Measurements from ENCODE around the gene ZNF581. TPM values are rescaled to one million over a fixed set of nuclear protein-coding genes. Genes with fewer than 3 reads are reported as not detected.

ZNF581 gene
- total and polyA plus RNA-seq, 4 donors, result 2.1 to 7.3 (median 5.2) TPM

- H3K27me3 ChIP-seq (ENCODE audit: control insufficient read depth in 4 of 4, insufficient read depth in 4 of 4, low read length in 3 of 4), result no peaks in the 10 kb centered on the region
- no peak overlapping the region for H3K27ac ChIP-seq (ENCODE audit: low read depth in 1 of 2, low read length in 2 of 2)
- no peaks in the 10 kb centered on the region for H3K9me3 ChIP-seq (ENCODE audit: control insufficient read depth in 4 of 4, low read length in 3 of 4)
- H3K36me3 ChIP-seq (ENCODE audit: control insufficient read depth in 4 of 4, insufficient read depth in 3 of 4, low read depth in 1 of 4, low read length in 3 of 4), result peaks cover 3 to 28% (median 12%) of the 10 kb centered on the region in 4 donors
- 94% methylated on average over 4 of the region's 4 CpGs for WGBS
- peaks cover 0 to 6% (median 1%) of the 10 kb centered on the region in 4 donors for H3K4me1 ChIP-seq (ENCODE audit: control insufficient read depth in 4 of 4, insufficient read depth in 4 of 4, low read length in 3 of 4)
- no peak for DNase-seq (ENCODE audit: low spot score)
- no peak overlapping the region for H3K9ac ChIP-seq (ENCODE audit: low read depth in 1 of 2, low read length in 2 of 2)
- TF ChIP-seq RXRA (IDR thresholded peaks at IDR 0.05) (no peak), HNF4G (IDR thresholded peaks at IDR 0.05) (no peak), GABPA (IDR thresholded peaks at IDR 0.05 in 1 of 2, conservative IDR thresholded peaks at IDR 0.05 in 1 of 2) (no peak), YY1 (IDR thresholded peaks at IDR 0.05) (no peak), JUND (IDR thresholded peaks at IDR 0.05) (no peak), FOXA1 (IDR thresholded peaks at IDR 0.05) (no peak), RAD21 (IDR thresholded peaks at IDR 0.05) (no peak), EGR1 (IDR thresholded peaks at IDR 0.05; ENCODE audit: low read depth in 2 of 2) (no peak), SP1 (IDR thresholded peaks at IDR 0.05) (no peak), REST (IDR thresholded peaks at IDR 0.05) (no peak), HNF4A (conservative IDR thresholded peaks at IDR 0.05) (no peak), CTCF (IDR thresholded peaks at IDR 0.05; ENCODE audit: low read depth, low read length, missing input control) (no peak), NR2F2 (IDR thresholded peaks at IDR 0.05) (no peak), TAF1 (conservative IDR thresholded peaks at IDR 0.05) (no peak)
- no peak overlapping the region for H3K4me3 ChIP-seq (ENCODE audit: low read depth in 1 of 3, low read length in 3 of 3)
Observed at GRCh38 chr19:55594996-55595545, 48.4 kb upstream of the ZNF581 start.

GRCh38 chr19:55596304-55596703 lies 47.1 kb upstream of the ZNF581 start:
- no peak overlapping the region for H3K27ac ChIP-seq (ENCODE audit: low read depth in 1 of 2, low read length in 2 of 2)
- no peaks in the 10 kb centered on the region for H3K27me3 ChIP-seq (ENCODE audit: control insufficient read depth in 4 of 4, insufficient read depth in 4 of 4, low read length in 3 of 4)
- H3K4me3 ChIP-seq (ENCODE audit: low read depth in 1 of 3, low read length in 3 of 3), result no peak overlapping the region
- H3K9ac ChIP-seq (ENCODE audit: low read depth in 1 of 2, low read length in 2 of 2), result no peak overlapping the region
- TF ChIP-seq FOXA1 (IDR thresholded peaks at IDR 0.05) (no peak), REST (IDR thresholded peaks at IDR 0.05) (no peak), MAX (IDR thresholded peaks at IDR 0.05) (no peak), ZBTB33 (IDR thresholded peaks at IDR 0.05) (no peak), EGR1 (IDR thresholded peaks at IDR 0.05; ENCODE audit: low read depth in 2 of 2) (no peak), FOXA2 (IDR thresholded peaks at IDR 0.05) (no peak), NR2F2 (IDR thresholded peaks at IDR 0.05) (no peak), ATF3 (IDR thresholded peaks at IDR 0.05) (no peak), HNF4A (conservative IDR thresholded peaks at IDR 0.05) (no peak), HNF4G (IDR thresholded peaks at IDR 0.05) (no peak), GABPA (IDR thresholded peaks at IDR 0.05 in 1 of 2, conservative IDR thresholded peaks at IDR 0.05 in 1 of 2) (no peak), JUND (IDR thresholded peaks at IDR 0.05) (no peak), RAD21 (IDR thresholded peaks at IDR 0.05) (no peak), SP1 (IDR thresholded peaks at IDR 0.05) (no peak), TAF1 (conservative IDR thresholded peaks at IDR 0.05) (no peak), YY1 (IDR thresholded peaks at IDR 0.05) (no peak)
- DNase-seq (ENCODE audit: low spot score), result no peak
- no peaks in the 10 kb centered on the region for H3K9me3 ChIP-seq (ENCODE audit: control insufficient read depth in 4 of 4, low read length in 3 of 4)
- H3K36me3 ChIP-seq (ENCODE audit: control insufficient read depth in 4 of 4, insufficient read depth in 3 of 4, low read depth in 1 of 4, low read length in 3 of 4), result peaks cover 3 to 28% (median 12%) of the 10 kb centered on the region in 4 donors
- WGBS, result 83% methylated on average over 3 of the region's 3 CpGs
- peaks cover 1 to 12% (median 8%) of the 10 kb centered on the region in 4 donors for H3K4me1 ChIP-seq (ENCODE audit: control insufficient read depth in 4 of 4, insufficient read depth in 4 of 4, low read length in 3 of 4)

Measured in liver (tissue), 9 donors.